Measurements from ENCODE around the gene HOXA11. TPM values are rescaled to one million over a fixed set of nuclear protein-coding genes. Genes with fewer than 3 reads are reported as not detected.

The HOXA11 gene
- total and polyA plus RNA-seq, 10 of the 15 experiments (the other 5 are each of a cell fraction or from before 2014, with no cell fraction given), result not detected

DNA sequence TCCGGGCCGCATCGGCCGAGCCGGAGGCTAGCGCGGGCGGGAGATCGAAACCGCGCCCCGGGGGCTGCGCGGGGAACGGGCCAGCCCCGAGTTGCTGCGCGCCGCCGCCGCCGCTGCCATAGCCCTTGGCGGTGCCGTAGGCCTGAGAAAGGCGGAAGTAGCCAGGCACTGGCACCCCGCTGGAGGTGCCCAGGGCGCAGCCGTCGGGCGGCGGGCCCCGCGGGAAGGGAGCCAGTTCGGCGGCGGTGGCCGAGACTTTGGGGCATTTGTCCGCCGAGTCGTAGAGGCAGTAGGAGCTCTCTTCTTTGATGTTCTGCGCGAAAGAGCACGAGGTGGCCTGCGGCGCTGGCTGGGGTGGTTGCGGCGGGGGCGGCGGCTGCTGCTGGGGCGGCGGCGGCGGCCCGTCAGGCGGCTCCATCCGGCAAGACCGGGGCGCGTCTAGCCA, 11.5 kb downstream of the HOXA11 start:
- FAIRE-seq (no peak), ATAC-seq (no peak), DNase-seq (ENCODE audit: low read depth, low spot score) (no peak)
- H3K4me2 ChIP-seq (ENCODE audit: control insufficient read depth, insufficient read depth), result 0 out of 2 replicates have a peak overlapping the region, but pooled peaks have one; percentile 3
- peaks cover 20 to 27% of the 10 kb centered on the region in 2 experiments for H3K27me3 ChIP-seq (replicated peaks in 1 of 2; ENCODE audit: control insufficient read depth in 2 of 2, insufficient read depth in 2 of 2, low read length in 1 of 2)
- SMC1A ChIA-PET (ENCODE audit: uncharacterized antibody, unreplicated experiment), result no interaction called here
- H3K27ac ChIP-seq (ENCODE audit: control insufficient read depth, insufficient read depth), result no peak overlapping the region
- no peaks in the 10 kb centered on the region; a peak in 1 of 4 replicates for H3K36me3 ChIP-seq (ENCODE audit: control insufficient read depth in 2 of 2, insufficient read depth in 2 of 2, low read length in 1 of 2)
- no peaks in the 10 kb centered on the region for H3K79me2 ChIP-seq (ENCODE audit: control insufficient read depth, insufficient read depth, low read length)
- POLR2A ChIA-PET, result no interaction called here
- no peak overlapping the region for H2AFZ ChIP-seq (ENCODE audit: control insufficient read depth, low read depth, low read length)
- RAD21 ChIA-PET (ENCODE audit: unreplicated experiment), result interaction anchor here (0.8 kb wide), 1 partner anchor 15 kb away, joined by 3 read pairs; no protein-coding TSS in a partner anchor
- BruUV-seq (replicated peaks), result no TSS peak
- no peak overlapping the region for H3K4me3 ChIP-seq
- H3K9ac ChIP-seq (ENCODE audit: control insufficient read depth, insufficient read depth, low read length), result no peak overlapping the region
- in situ Hi-C loops (cut with MboI) (loop anchor here (25.0 kb wide), 1 partner anchor 1086 kb away; no protein-coding TSS in a partner anchor), intact Hi-C loops (cut with micrococcal nuclease; ENCODE audit: unreplicated experiment) (no loop called here)
- 5% methylated on average over 30 of the region's 59 CpGs for WGBS (ENCODE audit: insufficient coverage, insufficient replicate concordance, low lambda C conversion rate, missing lambda C conversion rate)
- H3K9me3 ChIP-seq (replicated peaks; ENCODE audit: control insufficient read depth, insufficient read depth, low read length), result no peaks in the 10 kb centered on the region; the same call in 2 of the 3 replicates
- H3K4me1 ChIP-seq (ENCODE audit: control insufficient read depth, insufficient read depth, low read length), result no peaks in the 10 kb centered on the region
- CTCF ChIA-PET, result no interaction called here
- TF ChIP-seq SUZ12 (IDR thresholded peaks at IDR 0.05; ENCODE audit: unreplicated experiment), result peak; percentile 99
- no peak for TF ChIP-seq KDM1A (IDR thresholded peaks at IDR 0.05; ENCODE audit: borderline replicate concordance)
- H4K20me1 ChIP-seq (ENCODE audit: control insufficient read depth, insufficient read depth), result no peaks in the 10 kb centered on the region

DNA sequence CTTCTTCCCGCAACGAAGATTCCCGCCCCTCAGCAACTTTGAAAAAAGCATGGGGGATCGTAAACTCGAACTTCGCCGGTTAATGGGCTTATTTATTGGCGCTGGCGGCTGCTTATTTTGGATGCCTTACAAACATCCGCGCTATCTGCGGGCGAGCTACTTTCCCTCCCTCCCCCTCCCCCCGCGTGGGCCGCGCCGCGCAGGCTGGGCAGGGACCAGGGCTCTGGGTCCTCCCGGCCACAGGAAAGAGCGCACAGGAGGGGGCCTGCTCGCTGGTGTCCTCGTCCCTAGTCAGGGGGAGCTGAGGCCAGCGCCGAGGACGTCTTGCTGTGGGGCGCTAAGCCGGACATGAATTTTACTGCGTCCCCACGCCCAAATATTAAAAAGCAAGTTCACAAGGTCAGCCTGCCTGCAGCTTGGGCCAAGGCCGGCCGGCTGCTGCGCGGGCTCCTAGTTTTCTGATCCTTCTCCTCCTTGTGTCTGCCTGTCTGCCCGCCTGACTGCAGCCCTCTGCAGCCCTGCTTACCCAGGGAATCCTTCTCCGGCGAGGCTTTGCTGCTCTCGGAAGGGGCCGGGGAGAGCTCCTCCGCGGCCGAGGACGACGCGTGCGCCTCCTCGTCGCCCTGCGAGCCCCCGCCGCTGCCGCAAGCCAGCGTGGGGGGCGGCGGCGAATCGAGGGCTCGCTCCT, 12.1 kb downstream of the HOXA11 start:
- no peak for ATAC-seq
- POLR2A ChIA-PET, result no interaction called here
- SMC1A ChIA-PET (ENCODE audit: uncharacterized antibody, unreplicated experiment), result no interaction called here
- no peaks in the 10 kb centered on the region for H4K20me1 ChIP-seq (ENCODE audit: control insufficient read depth, insufficient read depth)
- H3K79me2 ChIP-seq (ENCODE audit: control insufficient read depth, insufficient read depth, low read length), result no peaks in the 10 kb centered on the region
- H3K27ac ChIP-seq (ENCODE audit: control insufficient read depth, insufficient read depth), result no peak overlapping the region
- in situ Hi-C loops (cut with MboI), result loop anchor here (25.0 kb wide), 1 partner anchor 1086 kb away; no protein-coding TSS in a partner anchor
- no peak for FAIRE-seq
- no peak overlapping the region for H2AFZ ChIP-seq (ENCODE audit: control insufficient read depth, low read depth, low read length)
- H3K9ac ChIP-seq (ENCODE audit: control insufficient read depth, insufficient read depth, low read length), result no peak overlapping the region
- 17% methylated on average over 40 of the region's 58 CpGs for WGBS (ENCODE audit: insufficient coverage, insufficient replicate concordance, low lambda C conversion rate, missing lambda C conversion rate)
- intact Hi-C loops (cut with micrococcal nuclease; ENCODE audit: unreplicated experiment), result no loop called here
- no peaks in the 10 kb centered on the region; the same call in 2 of the 3 replicates for H3K9me3 ChIP-seq (replicated peaks; ENCODE audit: control insufficient read depth, insufficient read depth, low read length)
- peaks cover 24 to 29% of the 10 kb centered on the region in 2 experiments for H3K27me3 ChIP-seq (replicated peaks in 1 of 2; ENCODE audit: control insufficient read depth in 2 of 2, insufficient read depth in 2 of 2, low read length in 1 of 2)
- DNase-seq (ENCODE audit: low read depth, low spot score), result no peak
- RAD21 ChIA-PET (ENCODE audit: unreplicated experiment), result interaction anchor here (0.8 kb wide), 1 partner anchor 14 kb away, joined by 3 read pairs; no protein-coding TSS in a partner anchor
- H3K36me3 ChIP-seq (ENCODE audit: control insufficient read depth in 2 of 2, insufficient read depth in 2 of 2, low read length in 1 of 2), result no peaks in the 10 kb centered on the region; a peak in 1 of 4 replicates
- H3K4me3 ChIP-seq, result no peak overlapping the region
- no peaks in the 10 kb centered on the region for H3K4me1 ChIP-seq (ENCODE audit: control insufficient read depth, insufficient read depth, low read length)
- CTCF ChIA-PET, result no interaction called here
- BruUV-seq (replicated peaks), result no TSS peak
- H3K4me2 ChIP-seq (ENCODE audit: control insufficient read depth, insufficient read depth), result 0 out of 2 replicates have a peak overlapping the region, but pooled peaks have one; percentile 9
- TF ChIP-seq, protein P1, sequence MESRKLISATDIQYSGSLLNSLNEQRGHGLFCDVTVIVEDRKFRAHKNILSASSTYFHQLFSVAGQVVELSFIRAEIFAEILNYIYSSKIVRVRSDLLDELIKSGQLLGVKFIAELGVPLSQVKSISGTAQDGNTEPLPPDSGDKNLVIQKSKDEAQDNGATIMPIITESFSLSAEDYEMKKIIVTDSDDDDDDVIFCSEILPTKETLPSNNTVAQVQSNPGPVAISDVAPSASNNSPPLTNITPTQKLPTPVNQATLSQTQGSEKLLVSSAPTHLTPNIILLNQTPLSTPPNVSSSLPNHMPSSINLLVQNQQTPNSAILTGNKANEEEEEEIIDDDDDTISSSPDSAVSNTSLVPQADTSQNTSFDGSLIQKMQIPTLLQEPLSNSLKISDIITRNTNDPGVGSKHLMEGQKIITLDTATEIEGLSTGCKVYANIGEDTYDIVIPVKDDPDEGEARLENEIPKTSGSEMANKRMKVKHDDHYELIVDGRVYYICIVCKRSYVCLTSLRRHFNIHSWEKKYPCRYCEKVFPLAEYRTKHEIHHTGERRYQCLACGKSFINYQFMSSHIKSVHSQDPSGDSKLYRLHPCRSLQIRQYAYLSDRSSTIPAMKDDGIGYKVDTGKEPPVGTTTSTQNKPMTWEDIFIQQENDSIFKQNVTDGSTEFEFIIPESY (IDR thresholded peaks at IDR 0.05), result no peak
- no peak for TF ChIP-seq YY1 (IDR thresholded peaks at IDR 0.05; ENCODE audit: low read depth, low read length)
- TF ChIP-seq, protein P2, sequence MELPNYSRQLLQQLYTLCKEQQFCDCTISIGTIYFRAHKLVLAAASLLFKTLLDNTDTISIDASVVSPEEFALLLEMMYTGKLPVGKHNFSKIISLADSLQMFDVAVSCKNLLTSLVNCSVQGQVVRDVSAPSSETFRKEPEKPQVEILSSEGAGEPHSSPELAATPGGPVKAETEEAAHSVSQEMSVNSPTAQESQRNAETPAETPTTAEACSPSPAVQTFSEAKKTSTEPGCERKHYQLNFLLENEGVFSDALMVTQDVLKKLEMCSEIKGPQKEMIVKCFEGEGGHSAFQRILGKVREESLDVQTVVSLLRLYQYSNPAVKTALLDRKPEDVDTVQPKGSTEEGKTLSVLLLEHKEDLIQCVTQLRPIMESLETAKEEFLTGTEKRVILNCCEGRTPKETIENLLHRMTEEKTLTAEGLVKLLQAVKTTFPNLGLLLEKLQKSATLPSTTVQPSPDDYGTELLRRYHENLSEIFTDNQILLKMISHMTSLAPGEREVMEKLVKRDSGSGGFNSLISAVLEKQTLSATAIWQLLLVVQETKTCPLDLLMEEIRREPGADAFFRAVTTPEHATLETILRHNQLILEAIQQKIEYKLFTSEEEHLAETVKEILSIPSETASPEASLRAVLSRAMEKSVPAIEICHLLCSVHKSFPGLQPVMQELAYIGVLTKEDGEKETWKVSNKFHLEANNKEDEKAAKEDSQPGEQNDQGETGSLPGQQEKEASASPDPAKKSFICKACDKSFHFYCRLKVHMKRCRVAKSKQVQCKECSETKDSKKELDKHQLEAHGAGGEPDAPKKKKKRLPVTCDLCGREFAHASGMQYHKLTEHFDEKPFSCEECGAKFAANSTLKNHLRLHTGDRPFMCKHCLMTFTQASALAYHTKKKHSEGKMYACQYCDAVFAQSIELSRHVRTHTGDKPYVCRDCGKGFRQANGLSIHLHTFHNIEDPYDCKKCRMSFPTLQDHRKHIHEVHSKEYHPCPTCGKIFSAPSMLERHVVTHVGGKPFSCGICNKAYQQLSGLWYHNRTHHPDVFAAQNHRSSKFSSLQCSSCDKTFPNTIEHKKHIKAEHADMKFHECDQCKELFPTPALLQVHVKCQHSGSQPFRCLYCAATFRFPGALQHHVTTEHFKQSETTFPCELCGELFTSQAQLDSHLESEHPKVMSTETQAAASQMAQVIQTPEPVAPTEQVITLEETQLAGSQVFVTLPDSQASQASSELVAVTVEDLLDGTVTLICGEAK (IDR thresholded peaks at IDR 0.05; ENCODE audit: borderline replicate concordance), result no peak
- TF ChIP-seq, protein P3, sequence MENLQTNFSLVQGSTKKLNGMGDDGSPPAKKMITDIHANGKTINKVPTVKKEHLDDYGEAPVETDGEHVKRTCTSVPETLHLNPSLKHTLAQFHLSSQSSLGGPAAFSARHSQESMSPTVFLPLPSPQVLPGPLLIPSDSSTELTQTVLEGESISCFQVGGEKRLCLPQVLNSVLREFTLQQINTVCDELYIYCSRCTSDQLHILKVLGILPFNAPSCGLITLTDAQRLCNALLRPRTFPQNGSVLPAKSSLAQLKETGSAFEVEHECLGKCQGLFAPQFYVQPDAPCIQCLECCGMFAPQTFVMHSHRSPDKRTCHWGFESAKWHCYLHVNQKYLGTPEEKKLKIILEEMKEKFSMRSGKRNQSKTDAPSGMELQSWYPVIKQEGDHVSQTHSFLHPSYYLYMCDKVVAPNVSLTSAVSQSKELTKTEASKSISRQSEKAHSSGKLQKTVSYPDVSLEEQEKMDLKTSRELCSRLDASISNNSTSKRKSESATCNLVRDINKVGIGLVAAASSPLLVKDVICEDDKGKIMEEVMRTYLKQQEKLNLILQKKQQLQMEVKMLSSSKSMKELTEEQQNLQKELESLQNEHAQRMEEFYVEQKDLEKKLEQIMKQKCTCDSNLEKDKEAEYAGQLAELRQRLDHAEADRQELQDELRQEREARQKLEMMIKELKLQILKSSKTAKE (IDR thresholded peaks at IDR 0.05; ENCODE audit: low read depth, poor library complexity, severe bottlenecking), result no peak
